ENCODE results near the gene VAMP8. TPM values are rescaled to one million over a fixed set of nuclear protein-coding genes. Genes with fewer than 3 reads are reported as not detected.

Gene VAMP8
- 3.0 TPM for total RNA-seq

DNA sequence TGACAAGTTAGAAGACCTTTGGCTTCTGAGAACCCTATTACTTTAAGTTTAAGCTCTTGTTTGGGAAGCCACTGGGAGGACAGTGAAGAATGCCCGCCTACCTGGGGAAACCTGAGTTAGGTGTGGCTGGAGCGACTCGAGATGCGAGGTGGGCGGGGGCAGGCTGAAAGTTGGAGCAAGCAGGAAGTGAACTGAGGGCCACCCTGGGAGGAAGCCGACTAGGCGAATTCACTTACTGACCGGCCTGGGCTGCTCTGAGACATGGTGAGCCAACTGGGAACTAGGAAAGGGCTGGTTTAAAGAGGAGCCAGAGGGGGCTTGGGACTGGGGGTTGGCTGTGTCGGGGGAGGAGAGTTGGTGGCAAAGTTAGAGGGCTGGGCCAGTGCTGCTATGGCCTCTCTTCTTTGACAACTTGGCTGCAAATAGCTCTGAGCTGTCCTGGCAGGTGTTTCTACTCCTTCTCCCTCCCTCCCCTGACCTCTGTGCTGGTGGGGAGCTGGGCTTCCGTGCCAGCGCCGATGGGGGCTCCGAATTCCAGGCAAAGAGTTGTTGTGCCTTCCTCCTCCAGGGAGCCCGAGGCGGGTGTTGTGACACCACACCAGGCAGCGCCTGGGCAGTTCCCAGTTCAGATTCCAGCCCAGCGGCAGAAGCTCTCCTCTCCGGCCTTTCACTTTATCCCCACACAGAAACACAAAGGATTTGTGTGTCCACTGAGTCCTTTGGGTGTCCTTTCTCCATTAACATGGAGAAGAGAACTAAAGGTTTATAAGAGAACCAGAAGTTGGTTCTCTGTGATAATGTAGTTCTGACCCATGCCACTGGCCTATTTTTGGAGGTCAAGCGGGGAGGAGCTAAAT is at the start of gene VAMP8:
VAMP8 (plus strand) TSS at position 201 of the 857 bp plus-strand sequence; CDS start at position 262, 61 bp downstream.

GRCh38 chr2:85538507-85539360 is 38.7 kb upstream of the VAMP8 start, which contains the start of gene MAT2A:
TSS of gene MAT2A (plus strand) at chr2:85539168. CDS start at chr2:85539288, 120 bp downstream.

DNA sequence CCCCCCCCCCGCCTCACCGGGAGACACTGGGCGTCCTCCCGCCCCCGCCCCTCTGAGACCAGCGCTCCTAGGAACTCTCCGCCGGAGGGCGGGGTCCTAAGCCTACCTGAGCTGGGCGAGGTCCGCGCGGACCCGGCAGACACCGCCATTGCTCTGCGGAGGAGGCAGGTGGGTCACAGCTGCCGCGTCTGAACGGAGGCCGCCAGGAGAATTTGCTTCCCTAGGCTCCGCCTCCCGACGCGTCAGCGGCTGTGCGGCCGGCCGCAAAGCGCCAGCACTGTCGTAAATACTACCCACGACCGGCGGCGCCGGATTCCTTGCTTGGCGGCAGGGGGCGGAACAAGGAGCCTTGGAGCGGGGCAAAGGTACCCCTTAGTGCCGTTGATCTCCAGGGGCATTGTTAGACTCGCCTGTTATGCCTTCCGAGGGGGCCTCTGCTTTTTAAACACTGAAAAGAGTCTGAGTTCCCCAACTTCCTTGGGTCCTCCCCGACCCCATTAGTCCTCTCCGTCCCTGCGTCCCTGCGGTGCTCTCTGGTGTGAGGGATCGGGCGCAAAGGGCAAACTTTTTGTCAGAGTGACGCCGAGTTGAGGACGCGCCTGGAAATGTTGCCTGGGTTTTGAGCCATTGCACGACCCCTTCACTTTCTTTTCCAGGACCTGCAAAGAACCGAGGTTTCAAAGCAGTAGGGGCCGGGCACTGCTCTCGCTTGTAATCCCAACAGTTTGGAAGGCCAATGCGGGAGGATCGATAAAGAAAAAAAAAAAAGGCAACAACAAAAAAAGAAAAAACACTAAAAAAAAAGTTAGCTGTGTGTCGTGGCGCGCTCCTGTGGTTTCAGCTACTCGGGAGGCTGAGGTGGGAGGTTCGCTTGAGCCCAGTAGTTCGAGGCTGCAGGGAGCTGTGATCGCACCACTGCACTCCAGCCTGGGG is 15.8 kb upstream of the VAMP8 start, which contains the start of gene GGCX:
GGCX (minus strand) TSS at position 214 of the 933 bp plus-strand sequence; CDS start at position 149, 65 bp downstream.

DNA sequence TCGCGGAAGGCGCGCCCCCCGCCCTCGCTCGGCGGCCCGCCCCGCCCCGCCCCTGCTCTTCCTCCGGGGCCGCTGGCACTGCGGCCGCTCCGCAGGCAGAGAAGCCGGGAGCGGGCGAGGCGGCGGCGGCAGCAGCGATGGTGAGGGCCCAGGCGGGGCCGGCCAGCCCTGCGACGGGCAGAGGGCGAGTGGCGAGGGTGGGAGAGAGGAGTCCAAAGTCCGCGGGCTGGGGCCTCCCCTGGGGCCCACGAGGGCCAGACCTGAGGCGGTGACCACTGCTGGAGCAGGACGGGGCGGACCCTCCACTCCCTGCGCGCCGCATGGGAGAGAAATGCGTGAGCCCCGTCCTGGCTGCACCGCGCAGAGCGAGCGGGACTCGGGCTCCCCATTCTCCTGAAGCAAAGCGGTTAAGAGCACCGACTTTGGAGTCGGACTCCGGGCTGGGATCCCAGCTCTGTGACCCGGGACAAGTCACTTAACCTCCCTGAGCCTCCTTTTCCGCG is 7.0 kb downstream of the VAMP8 start, which contains the start of gene VAMP5:
VAMP5 (plus strand) TSS at position 78 of the 503 bp plus-strand sequence; CDS start at position 138, 60 bp downstream.

DNA sequence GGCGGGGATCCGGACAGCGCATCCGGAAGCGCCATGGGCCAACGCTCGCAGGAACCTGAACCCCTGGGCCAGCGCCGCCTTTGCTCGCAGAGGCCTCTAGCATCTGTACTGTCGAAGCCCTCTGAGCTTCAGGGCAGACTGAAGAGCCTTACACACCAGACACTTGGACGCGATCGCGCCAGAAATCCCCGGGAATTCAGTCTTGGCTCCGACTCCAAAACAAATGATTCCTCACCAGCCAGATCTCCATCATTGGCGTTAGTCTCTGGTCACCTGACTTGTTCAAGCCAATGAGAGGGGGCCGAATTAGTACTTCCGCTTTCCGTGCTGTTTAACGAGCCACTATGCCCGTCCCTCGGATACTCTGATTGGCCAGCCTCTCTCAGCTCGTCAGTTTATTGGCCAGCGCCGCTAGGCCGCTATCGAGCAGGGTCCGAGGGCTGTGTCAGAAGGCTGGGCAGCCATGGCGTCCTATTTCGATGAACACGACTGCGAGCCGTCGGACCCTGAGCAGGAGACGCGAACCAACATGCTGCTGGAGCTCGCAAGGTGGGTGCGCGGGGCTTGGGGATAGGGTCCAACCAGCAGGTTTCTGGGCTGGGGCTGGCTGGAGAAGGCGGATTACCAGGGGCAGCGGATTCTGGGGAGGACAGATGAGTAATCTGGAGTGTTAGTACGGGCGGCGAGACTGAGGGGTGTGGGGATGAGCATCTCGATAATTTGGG is 18.1 kb downstream of the VAMP8 start, which contains the start of gene RNF181:
RNF181 (plus strand) TSS at position 445 of the 725 bp plus-strand sequence; CDS start at position 464, 19 bp downstream.

DNA sequence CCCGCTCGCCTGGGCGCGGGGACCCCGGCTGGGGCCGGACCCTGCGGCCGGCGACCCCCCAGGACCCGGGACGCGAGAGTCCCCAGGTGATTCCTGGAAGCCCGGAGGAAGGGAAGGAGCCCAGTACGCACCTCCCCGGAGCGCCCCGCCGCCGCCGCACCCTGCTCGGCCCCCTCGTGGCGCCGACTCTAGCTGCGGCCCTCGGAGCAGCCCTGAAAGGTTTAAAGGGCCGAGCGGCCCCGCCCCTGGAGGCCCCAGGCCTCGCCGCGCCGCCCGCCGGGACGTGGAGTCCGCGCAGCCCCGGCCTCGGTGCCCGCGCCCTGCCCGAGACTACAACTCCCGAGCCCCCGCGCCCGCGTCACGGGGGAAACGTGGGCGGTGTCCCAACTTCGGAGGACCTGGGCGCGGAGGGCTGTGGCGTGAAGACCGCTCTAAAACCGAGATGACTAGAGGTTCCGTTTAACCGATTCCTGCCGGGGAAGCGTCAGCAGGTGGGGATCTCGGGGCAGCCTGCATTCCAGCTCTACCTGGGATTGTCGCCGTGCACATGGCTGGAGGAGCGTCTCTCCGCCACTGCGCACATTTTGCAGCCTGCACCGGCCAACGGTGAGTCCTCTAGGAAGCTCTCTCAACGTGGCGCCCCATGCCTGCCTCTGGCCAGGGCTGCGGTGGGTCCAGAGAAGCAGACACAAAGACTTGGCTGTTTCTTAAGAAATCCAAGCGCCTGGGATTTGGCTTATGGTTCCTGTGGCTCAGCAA is 25.3 kb downstream of the VAMP8 start, which contains the start of gene TMEM150A:
TMEM150A (minus strand) TSS at position 223 of the 759 bp plus-strand sequence. CDS start 750 bp downstream, outside the sequence.

GRCh38 chr2:85611705-85612587 is 34.6 kb downstream of the VAMP8 start, which contains the start of gene C2orf68:
TSS of gene C2orf68 (minus strand) at chr2:85612066. CDS start at chr2:85611984, 82 bp downstream.

Small RNA genes lying within 50 kb of the gene (small RNA-seq; reads per million reads assigned to genes)
- gene RN7SL126P, result not detected

Other genes starting within 250 kb of the VAMP8 start
- gene TGOLN2, start 249.6 kb upstream of the VAMP8 start, total RNA-seq, result 54.0 TPM
- gene RETSAT, start 223.1 kb upstream of the VAMP8 start, total RNA-seq, result 16.4 TPM
- gene ELMOD3, start 222.8 kb upstream of the VAMP8 start, total RNA-seq, result 15.0 TPM
- 9.0 TPM for gene CAPG, start 167.2 kb upstream of the VAMP8 start, total RNA-seq
- 0.23 TPM for gene SH2D6, start 158.9 kb upstream of the VAMP8 start, total RNA-seq
- 95.0 TPM for gene MAT2A, start 38.4 kb upstream of the VAMP8 start, total RNA-seq
- gene GGCX, start 16.1 kb upstream of the VAMP8 start, total RNA-seq, result 28.8 TPM
- gene VAMP5, start 6.8 kb downstream of the VAMP8 start, total RNA-seq, result 5.1 TPM
- 65.7 TPM for gene RNF181, start 18.2 kb downstream of the VAMP8 start, total RNA-seq
- gene TMEM150A, start 25.1 kb downstream of the VAMP8 start, total RNA-seq, result 2.5 TPM
- gene C2orf68, start 34.5 kb downstream of the VAMP8 start, total RNA-seq, result 29.1 TPM
- gene USP39, start 38.6 kb downstream of the VAMP8 start, total RNA-seq, result 38.5 TPM
- not detected for gene SFTPB, start 90.6 kb downstream of the VAMP8 start, total RNA-seq
- not detected for gene GNLY, start 116.8 kb downstream of the VAMP8 start, total RNA-seq
- 3.2 TPM for gene ATOH8, start 176.4 kb downstream of the VAMP8 start, total RNA-seq

Data from diencephalon (tissue), 1 donor.